ENCODE measurements around the gene ATP8A2.

DNA sequence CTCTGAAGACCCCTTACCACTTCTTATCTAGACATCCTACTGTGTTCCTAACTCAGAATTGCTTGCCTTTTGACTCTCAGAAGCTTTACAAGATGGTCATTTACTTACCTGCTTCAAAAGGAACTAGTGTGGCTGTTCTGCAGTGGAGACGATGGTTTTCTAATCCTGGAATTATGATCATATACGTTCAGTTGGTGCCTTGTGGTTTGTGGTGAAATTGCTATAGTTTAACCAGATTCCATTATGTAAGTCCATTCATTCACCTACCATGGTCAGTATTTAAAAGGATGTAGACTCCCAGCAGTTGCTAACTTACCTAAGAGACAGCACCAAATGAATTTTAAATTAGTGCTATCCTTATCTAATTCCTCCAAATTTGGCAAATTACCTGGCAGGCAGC, 469.2 kb downstream of the ATP8A2 start:
- TF ChIP-seq, protein P1, sequence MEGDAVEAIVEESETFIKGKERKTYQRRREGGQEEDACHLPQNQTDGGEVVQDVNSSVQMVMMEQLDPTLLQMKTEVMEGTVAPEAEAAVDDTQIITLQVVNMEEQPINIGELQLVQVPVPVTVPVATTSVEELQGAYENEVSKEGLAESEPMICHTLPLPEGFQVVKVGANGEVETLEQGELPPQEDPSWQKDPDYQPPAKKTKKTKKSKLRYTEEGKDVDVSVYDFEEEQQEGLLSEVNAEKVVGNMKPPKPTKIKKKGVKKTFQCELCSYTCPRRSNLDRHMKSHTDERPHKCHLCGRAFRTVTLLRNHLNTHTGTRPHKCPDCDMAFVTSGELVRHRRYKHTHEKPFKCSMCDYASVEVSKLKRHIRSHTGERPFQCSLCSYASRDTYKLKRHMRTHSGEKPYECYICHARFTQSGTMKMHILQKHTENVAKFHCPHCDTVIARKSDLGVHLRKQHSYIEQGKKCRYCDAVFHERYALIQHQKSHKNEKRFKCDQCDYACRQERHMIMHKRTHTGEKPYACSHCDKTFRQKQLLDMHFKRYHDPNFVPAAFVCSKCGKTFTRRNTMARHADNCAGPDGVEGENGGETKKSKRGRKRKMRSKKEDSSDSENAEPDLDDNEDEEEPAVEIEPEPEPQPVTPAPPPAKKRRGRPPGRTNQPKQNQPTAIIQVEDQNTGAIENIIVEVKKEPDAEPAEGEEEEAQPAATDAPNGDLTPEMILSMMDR (IDR thresholded peaks at IDR 0.05) = no peak
- TF ChIP-seq POLR2A (IDR thresholded peaks at IDR 0.05) = no peak
